Measurements from ENCODE around the gene GYS1.

The GYS1 gene

GRCh38 chr19:48988286-48988685 is 4.8 kb downstream of the GYS1 start:
- DNase-seq = no peak

- DNase-seq = no peak
Measured at GRCh38 chr19:48987323-48987722, 5.8 kb downstream of the GYS1 start.

GRCh38 chr19:48986211-48986610 is 6.9 kb downstream of the GYS1 start:
- DNase-seq = no peak

- DNase-seq = no peak
Measured at GRCh38 chr19:48985711-48986110, 7.4 kb downstream of the GYS1 start.

- DNase-seq = no peak
Measured at GRCh38 chr19:48982280-48982679, 10.8 kb downstream of the GYS1 start.

GRCh38 chr19:48977061-48977460 is 16.0 kb downstream of the GYS1 start:
- no peak for DNase-seq

- DNase-seq = peak; percentile 40
Measured at GRCh38 chr19:48975947-48976847, 16.9 kb downstream of the GYS1 start.

- peak; percentile 91 for DNase-seq
Measured at GRCh38 chr19:48970923-48971395, 22.1 kb downstream of the GYS1 start.

- no peak for DNase-seq
Measured at GRCh38 chr19:48970139-48970766, 22.9 kb downstream of the GYS1 start.

- no peak for DNase-seq
Measured at GRCh38 chr19:48969276-48970138, 23.6 kb downstream of the GYS1 start.

- DNase-seq = no peak
Measured at GRCh38 chr19:48968813-48969218, 24.3 kb downstream of the GYS1 start.

GRCh38 chr19:48968179-48968661 is 24.9 kb downstream of the GYS1 start:
- DNase-seq = no peak

- DNase-seq = no peak
Measured at GRCh38 chr19:48967346-48968178, 25.5 kb downstream of the GYS1 start.

- no peak for DNase-seq
Measured at GRCh38 chr19:48966541-48967345, 26.4 kb downstream of the GYS1 start.

- DNase-seq = peak; percentile 90
Measured at GRCh38 chr19:48965806-48966540, 27.1 kb downstream of the GYS1 start.

- peak; percentile 94 for DNase-seq
Measured at GRCh38 chr19:48965040-48965805, 27.9 kb downstream of the GYS1 start, which contains the start of gene FTL. Gene FTL, plus strand, starts transcription at chr19:48965309. Its CDS starts 199 bp downstream, at chr19:48965508.

GRCh38 chr19:48964205-48965039 is 28.7 kb downstream of the GYS1 start:
- DNase-seq = no peak

Data from CD4-positive, alpha-beta T cell treated with Interleukin-17A for 4 hours (primary cell).